WERI-Rb-1 (cell line): ENCODE data around the gene TRAK2.
"Not testable (repeated sequence)": the region's sequence is repeated elsewhere in the genome, so short reads cannot be mapped to it uniquely, and the experiment has no call there.

Experiments used
- DNase-seq: peaks from one replicate; pipeline ENCODE4 v3.0.0-alpha.2; 2020
- H3K27ac ChIP-seq: fragments of 250-450 bp; sonication (Bioruptor Pico); 2 replicates; pipeline ENCODE4 v1.5.1; 2020; ENCODE audit warnings: mild to moderate bottlenecking, moderate library complexity
- H3K27me3 ChIP-seq: fragments of 250-450 bp; sonication (Bioruptor Pico); 2 replicates; pipeline ENCODE4 v1.5.1; 2021; ENCODE audit warnings: mild to moderate bottlenecking, low read depth, moderate library complexity; ENCODE audit not compliant: insufficient read depth, severe bottlenecking
- H3K36me3 ChIP-seq: fragments of 250-450 bp; sonication (Bioruptor Pico); 2 replicates; pipeline ENCODE4 v1.5.1; 2020; ENCODE audit warnings: mild to moderate bottlenecking, moderate library complexity
- H3K4me3 ChIP-seq: 2 replicates; pipeline ENCODE4 v1.5.1; 2011; ENCODE audit warnings: low read depth, mild to moderate bottlenecking, control low read depth, low read length
- H3K9me3 ChIP-seq: fragments of 250-450 bp; sonication (Bioruptor Pico); 2 replicates; pipeline ENCODE4 v1.5.1; 2021; ENCODE audit warnings: mild to moderate bottlenecking, moderate library complexity; ENCODE audit not compliant: severe bottlenecking
- TF ChIP-seq, protein P1 (sequence below): IDR thresholded peaks from 2 replicates; pipeline ENCODE4 v1.5.1; 2011; ENCODE audit warnings: low read depth, mild to moderate bottlenecking, control low read depth, inconsistent platforms, low read length

TRAK2 gene

DNA sequence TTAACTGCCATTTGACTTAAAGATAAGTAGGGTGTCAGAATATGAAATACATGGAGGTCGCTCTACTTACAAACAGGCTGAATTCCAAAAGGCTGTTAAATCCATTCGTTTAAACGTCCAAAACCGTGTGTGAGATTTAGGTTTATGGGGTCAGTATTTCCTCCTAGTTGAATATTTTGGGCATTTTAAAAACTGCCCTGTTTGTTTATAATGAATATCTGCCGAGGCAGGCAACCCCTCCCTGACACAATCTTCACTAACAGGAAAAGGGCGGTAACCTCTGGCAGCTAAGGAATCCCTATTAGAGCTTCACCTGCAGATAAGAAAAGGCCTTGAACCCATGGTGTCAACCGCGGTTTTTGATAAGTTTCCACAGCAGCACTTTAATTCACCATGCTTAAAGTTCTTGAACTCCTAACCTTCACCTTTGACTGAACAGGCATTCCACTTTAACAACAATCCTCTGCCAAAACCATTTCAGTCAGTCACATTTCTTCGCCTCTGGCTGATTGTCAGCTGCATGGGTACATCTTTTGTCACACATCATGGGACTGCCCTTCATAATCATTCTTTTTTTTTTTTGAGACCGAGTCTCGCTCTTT, 17.8 kb downstream of the TRAK2 start:
- no peak for DNase-seq
- Histone ChIP-seq H3K36me3 (peaks cover 18% of the 10 kb centered on the region), H3K27me3 (no peaks in the 10 kb centered on the region), H3K9me3 (peaks cover 4% of the 10 kb centered on the region), H3K27ac (no peak overlapping the region), H3K4me3 (no peak overlapping the region)
- TF ChIP-seq, protein P1, sequence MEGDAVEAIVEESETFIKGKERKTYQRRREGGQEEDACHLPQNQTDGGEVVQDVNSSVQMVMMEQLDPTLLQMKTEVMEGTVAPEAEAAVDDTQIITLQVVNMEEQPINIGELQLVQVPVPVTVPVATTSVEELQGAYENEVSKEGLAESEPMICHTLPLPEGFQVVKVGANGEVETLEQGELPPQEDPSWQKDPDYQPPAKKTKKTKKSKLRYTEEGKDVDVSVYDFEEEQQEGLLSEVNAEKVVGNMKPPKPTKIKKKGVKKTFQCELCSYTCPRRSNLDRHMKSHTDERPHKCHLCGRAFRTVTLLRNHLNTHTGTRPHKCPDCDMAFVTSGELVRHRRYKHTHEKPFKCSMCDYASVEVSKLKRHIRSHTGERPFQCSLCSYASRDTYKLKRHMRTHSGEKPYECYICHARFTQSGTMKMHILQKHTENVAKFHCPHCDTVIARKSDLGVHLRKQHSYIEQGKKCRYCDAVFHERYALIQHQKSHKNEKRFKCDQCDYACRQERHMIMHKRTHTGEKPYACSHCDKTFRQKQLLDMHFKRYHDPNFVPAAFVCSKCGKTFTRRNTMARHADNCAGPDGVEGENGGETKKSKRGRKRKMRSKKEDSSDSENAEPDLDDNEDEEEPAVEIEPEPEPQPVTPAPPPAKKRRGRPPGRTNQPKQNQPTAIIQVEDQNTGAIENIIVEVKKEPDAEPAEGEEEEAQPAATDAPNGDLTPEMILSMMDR = no peak

DNA sequence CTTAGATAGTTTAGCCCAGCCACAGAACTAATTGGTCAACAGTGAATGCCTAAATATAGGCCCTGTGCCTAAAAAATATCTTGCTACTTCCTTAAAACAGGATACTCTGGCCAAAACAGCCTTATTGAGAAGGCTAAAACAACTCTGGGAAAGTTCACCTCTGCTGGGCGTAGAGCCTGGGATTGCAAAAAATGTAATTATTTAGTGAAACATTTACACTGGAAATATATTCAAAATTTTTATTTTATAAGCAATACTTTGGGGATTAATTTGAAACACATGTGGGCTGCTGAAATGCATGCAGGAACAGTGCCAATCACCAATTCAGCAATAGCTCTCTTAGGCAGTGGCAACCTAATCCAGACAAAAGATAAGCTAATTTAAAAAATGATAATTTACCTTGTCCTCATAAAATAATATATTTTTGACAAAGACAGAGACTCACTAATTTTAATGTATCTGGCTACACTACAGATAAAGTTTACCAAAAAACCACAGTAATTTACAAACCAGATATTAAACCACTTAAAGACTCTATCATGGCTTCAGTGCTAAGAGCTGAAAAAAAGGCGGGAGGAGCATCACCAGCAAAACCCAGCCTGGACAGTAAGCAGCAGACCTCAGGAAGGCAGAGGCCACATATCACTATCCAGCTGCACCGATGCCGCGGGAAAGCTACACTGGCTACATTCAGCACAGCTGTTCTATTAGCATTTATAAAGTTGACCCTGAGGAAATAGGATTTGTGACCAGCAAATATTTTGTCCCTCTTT, 18.5 kb downstream of the TRAK2 start:
- Histone ChIP-seq H3K4me3 (no peak overlapping the region), H3K27ac (no peak overlapping the region), H3K27me3 (no peaks in the 10 kb centered on the region), H3K36me3 (peaks cover 18% of the 10 kb centered on the region), H3K9me3 (peaks cover 10% of the 10 kb centered on the region)
- TF ChIP-seq, protein P1 = no peak
- DNase-seq = no peak

DNA sequence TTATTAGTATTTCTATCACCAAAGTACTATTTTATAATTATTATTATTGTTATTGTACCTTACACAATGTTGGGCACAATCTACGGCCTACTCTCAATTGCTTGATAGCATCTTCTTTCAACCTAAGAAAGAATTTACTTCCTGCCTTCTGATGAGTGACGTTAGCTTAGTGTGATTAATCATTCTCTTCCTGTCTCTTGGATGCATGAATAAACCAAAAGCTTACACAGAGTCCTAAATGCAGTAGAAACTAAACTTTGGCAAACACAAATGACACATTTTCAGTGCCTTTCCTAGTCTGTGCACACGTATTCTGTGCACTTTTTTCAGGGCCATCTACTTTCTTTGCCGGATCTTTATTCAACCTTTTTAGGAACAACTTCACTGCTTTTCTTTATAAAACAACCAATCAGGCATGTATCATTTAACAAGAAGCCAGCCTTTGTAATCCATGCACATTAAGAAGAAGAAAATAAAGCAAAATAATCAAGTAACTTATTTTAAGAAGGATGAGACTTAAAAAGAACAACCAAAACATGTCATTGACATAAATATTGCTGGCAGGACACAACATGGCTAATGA, 19.1 kb downstream of the TRAK2 start:
- no peak for DNase-seq
- TF ChIP-seq, protein P1 = no peak
- H3K27ac ChIP-seq = no peak overlapping the region
- peaks cover 18% of the 10 kb centered on the region for H3K36me3 ChIP-seq
- peaks cover 10% of the 10 kb centered on the region for H3K9me3 ChIP-seq
- no peak overlapping the region for H3K4me3 ChIP-seq
- H3K27me3 ChIP-seq = no peaks in the 10 kb centered on the region

DNA sequence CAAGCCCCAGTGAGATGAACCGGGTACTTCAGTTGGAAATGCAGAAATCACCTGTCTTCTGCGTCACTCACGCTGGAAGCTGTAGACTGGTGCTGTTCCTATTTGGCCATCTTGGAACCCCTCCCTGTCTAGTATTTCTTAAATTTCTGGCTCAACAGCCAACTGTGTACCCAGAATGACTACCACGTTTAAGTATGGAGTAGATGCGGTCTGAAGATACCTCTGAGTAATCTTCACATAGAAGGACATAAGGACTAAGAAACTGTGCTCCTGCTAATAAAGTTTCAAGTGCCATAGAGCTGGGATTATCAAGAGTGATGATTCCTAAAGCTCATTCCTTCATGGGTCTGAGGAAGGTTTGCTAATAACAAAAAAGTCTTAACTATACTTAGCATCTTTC, 20.4 kb downstream of the TRAK2 start:
- H3K27ac ChIP-seq = no peak overlapping the region
- no peaks in the 10 kb centered on the region for H3K27me3 ChIP-seq
- H3K9me3 ChIP-seq = peaks cover 10% of the 10 kb centered on the region
- DNase-seq = no peak
- H3K4me3 ChIP-seq = no peak overlapping the region
- TF ChIP-seq, protein P1 = no peak
- H3K36me3 ChIP-seq = peaks cover 18% of the 10 kb centered on the region

DNA sequence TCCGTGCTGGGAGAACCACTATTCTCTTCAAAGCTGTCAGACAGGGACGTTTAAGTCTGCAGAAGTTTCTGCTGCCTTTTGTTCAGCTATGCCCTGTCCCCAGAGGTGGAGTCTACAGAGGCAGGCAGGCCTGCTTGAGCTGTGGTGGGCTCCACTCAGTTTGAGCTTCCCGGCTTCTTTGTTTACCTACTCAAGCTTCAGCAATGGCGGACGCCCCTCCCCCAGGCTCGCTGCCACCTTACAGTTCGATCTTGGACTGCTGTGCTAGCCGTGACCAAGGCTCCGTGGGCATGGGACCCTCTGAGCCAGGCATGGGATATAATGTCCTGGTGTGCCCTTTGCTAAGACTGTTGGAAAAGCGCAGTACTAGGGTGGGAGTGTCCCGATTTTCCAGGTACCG, 20.9 kb downstream of the TRAK2 start:
- H3K27ac ChIP-seq, H3K4me3 ChIP-seq, H3K27me3 ChIP-seq, DNase-seq, H3K9me3 ChIP-seq: not testable (repeated sequence)
- H3K36me3 ChIP-seq = peaks cover 18% of the 10 kb centered on the region

DNA sequence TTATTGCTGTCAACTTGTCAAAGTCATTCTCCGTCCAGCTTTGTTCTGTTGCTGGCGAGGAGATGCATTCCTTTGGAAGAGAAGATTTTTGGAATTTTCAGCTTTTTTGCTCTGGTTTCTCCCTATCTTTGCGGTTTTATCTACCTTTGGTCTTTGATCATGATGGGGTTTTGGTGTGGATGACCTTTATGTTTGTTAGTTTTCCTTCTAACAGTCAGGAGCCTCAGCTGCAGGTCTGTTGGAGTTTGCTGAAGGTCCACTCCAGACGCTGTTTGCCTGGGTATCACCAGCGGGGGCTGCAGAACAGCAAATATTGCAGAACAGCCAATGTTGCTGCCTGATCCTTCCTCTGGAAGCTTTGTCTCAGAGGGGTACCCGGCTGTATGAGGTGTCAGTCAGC, 21.4 kb downstream of the TRAK2 start:
- not testable (repeated sequence) for H3K27ac ChIP-seq, DNase-seq, H3K27me3 ChIP-seq, H3K4me3 ChIP-seq, H3K9me3 ChIP-seq
- peaks cover 18% of the 10 kb centered on the region for H3K36me3 ChIP-seq

DNA sequence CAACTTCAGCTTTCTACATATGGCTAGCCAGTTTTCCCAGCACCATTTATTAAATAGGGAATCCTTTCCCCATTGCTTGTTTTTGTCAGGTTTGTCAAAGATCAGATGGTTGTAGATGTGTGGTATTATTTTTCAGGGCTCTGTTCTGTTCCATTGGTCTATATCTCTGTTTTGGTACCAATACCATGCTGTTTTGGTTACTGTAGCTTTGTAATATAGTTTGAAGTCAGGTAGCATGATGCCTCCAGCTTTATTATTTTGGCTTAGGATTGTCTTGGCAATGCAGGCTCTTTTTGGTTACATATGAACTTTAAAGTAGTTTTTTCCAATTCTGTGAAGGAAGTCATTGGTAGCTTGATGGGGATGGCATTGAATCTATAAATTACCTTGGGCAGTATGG, 22.9 kb downstream of the TRAK2 start:
- H3K36me3 ChIP-seq = peaks cover 16% of the 10 kb centered on the region
- H3K27me3 ChIP-seq, H3K4me3 ChIP-seq, DNase-seq, H3K27ac ChIP-seq, H3K9me3 ChIP-seq: not testable (repeated sequence)
